CD14-positive monocyte (primary cell): ENCODE data around the gene ERFL. TPM values are rescaled to one million over a fixed set of nuclear protein-coding genes. Genes with fewer than 3 reads are reported as not detected.

Experiments
- DNase-seq, 3 donors: peaks; one replicate each; pipeline ENCODE4 v3.0.0-alpha.2; 2011 to 2022
- H2AFZ ChIP-seq: 2 replicates; pipeline ENCODE4 v1.6.0; 2012; ENCODE audit warnings: mild to moderate bottlenecking, low read depth, low read length, inconsistent platforms; ENCODE audit not compliant: insufficient read depth, poor library complexity, severe bottlenecking
- H3K27ac ChIP-seq, 2 donors: 1 replicate in 1 of 2; 2 replicates in 1 of 2; pipeline ENCODE4 v1.5.1; 2012 to 2013; ENCODE audit warnings: low read length in 2 of 2, control low read depth in 1 of 2, inconsistent platforms in 1 of 2, low read depth in 1 of 2, mild to moderate bottlenecking in 1 of 2
- H3K27me3 ChIP-seq, 2 donors: one replicate each; pipeline versions ENCODE4 v1.6.0 to v1.6.1; 2011 to 2013; ENCODE audit warnings: low read length in 2 of 2; ENCODE audit not compliant: control insufficient read depth in 2 of 2, insufficient read depth in 2 of 2
- H3K36me3 ChIP-seq, 2 donors: replicated peaks in 1 of 2; 1 replicate in 1 of 2; 2 replicates in 1 of 2; pipeline versions ENCODE4 v1.5.1 to v1.6.1; 2012 to 2013; ENCODE audit warnings: low read length in 2 of 2, control low read depth in 1 of 2, inconsistent platforms in 1 of 2, mild to moderate bottlenecking in 1 of 2; ENCODE audit not compliant: insufficient read depth in 2 of 2, control insufficient read depth in 1 of 2
- H3K4me1 ChIP-seq, 2 donors: 1 replicate in 1 of 2; 2 replicates in 1 of 2; pipeline versions ENCODE4 v1.5.1 to v1.6.1; 2012 to 2013; ENCODE audit warnings: low read length in 2 of 2, control low read depth in 1 of 2, inconsistent platforms in 1 of 2, mild to moderate bottlenecking in 1 of 2, moderate library complexity in 1 of 2; ENCODE audit not compliant: insufficient read depth in 2 of 2, control insufficient read depth in 1 of 2
- H3K4me2 ChIP-seq: replicated peaks from 2 replicates; pipeline ENCODE3; 2012; ENCODE audit warnings: low read length, moderate library complexity, mild to moderate bottlenecking; ENCODE audit not compliant: poor library complexity, severe bottlenecking; ENCODE audit errors: extremely low read depth
- H3K4me3 ChIP-seq, 3 experiments: fragments of 200-600 bp in 1 of 3; sonication (generic) in 1 of 3; replicated peaks in 1 of 3; 1 replicate in 2 of 3; 2 replicates in 1 of 3; pipeline ENCODE4 v1.5.1; 2011 to 2013; ENCODE audit warnings: low read length in 3 of 3, mild to moderate bottlenecking in 3 of 3, control low read depth in 2 of 3, low read depth in 2 of 3, inconsistent platforms in 1 of 3, moderate library complexity in 1 of 3
- H3K79me2 ChIP-seq: 2 replicates; pipeline ENCODE4 v1.6.0; 2012; ENCODE audit warnings: mild to moderate bottlenecking, control low read depth, inconsistent platforms, low read length, moderate library complexity; ENCODE audit not compliant: insufficient read depth
- H3K9ac ChIP-seq: 2 replicates; pipeline ENCODE4 v1.6.0; 2017; ENCODE audit warnings: low read length, mild to moderate bottlenecking; ENCODE audit not compliant: insufficient read depth, poor library complexity, severe bottlenecking
- H3K9me3 ChIP-seq, 2 donors: replicated peaks in 1 of 2; 1 replicate in 1 of 2; 2 replicates in 1 of 2; pipeline versions ENCODE4 v1.5.1 to v1.6.1; 2012 to 2013; ENCODE audit warnings: low read length in 2 of 2, control low read depth in 1 of 2; ENCODE audit not compliant: control insufficient read depth in 1 of 2, insufficient read depth in 1 of 2
- H4K20me1 ChIP-seq: 2 replicates; pipeline ENCODE4 v1.6.0; 2012; ENCODE audit warnings: mild to moderate bottlenecking, low read length, control low read depth, moderate library complexity; ENCODE audit not compliant: insufficient read depth
- H3K27ac Mint-ChIP-seq, 7 donors: one replicate each; pipeline ENCODE4 v1.8.0; 2020; ENCODE audit warnings: mild to moderate bottlenecking in 7 of 7, mixed read lengths in 7 of 7, moderate library complexity in 6 of 7, inconsistent platforms in 2 of 7
- H3K27me3 Mint-ChIP-seq, 3 donors: one replicate each; pipeline ENCODE4 v1.8.0; 2021 to 2022; ENCODE audit warnings: low read depth in 3 of 3, mild to moderate bottlenecking in 3 of 3, mixed read lengths in 3 of 3, moderate library complexity in 3 of 3, inconsistent platforms in 1 of 3
- H3K36me3 Mint-ChIP-seq, 2 donors: one replicate each; pipeline ENCODE4 v1.8.0; 2020; ENCODE audit warnings: mixed read lengths in 2 of 2, inconsistent platforms in 1 of 2, mild to moderate bottlenecking in 1 of 2
- H3K4me1 Mint-ChIP-seq: one replicate; pipeline ENCODE4 v1.8.0; 2020; ENCODE audit warnings: mild to moderate bottlenecking, mixed read lengths
- H3K4me3 Mint-ChIP-seq, 2 donors: one replicate each; pipeline ENCODE4 v1.8.0; 2020; ENCODE audit warnings: mild to moderate bottlenecking in 2 of 2, mixed read lengths in 2 of 2, moderate library complexity in 1 of 2
- H3K9me3 Mint-ChIP-seq, 7 donors: one replicate each; pipeline ENCODE4 v1.8.0; 2020 to 2022; ENCODE audit warnings: mixed read lengths in 7 of 7, mild to moderate bottlenecking in 6 of 7, moderate library complexity in 6 of 7, inconsistent platforms in 2 of 7
- CTCF ChIP-seq: fragments of 200-600 bp; IDR thresholded peaks from one replicate; pipeline ENCODE4 v1.8.0; 2022; ENCODE audit warnings: antibody characterized with exemption, mild to moderate bottlenecking
- WGBS: methylation state at CpG from one replicate; pipeline ENCODE4 v1.1.5; 2013; ENCODE audit warnings: missing lambda C conversion rate; ENCODE audit not compliant: insufficient coverage; 5-methylcytosine and 5-hydroxymethylcytosine counted together
- intact Hi-C, 2 donors: fragments of 100-400 bp; cut with micrococcal nuclease; formaldehyde crosslinking; loops; one replicate each; pipeline versions ENCODE4 v1.15.0 to v1.15.1; 2023
- polyA plus RNA-seq, 3 donors: library from polyadenylated mRNA; depleted of rRNA in 1 of 3; unstranded in 2 of 3; stranded (reverse) in 1 of 3; fragments of 300-500 nt in 2 of 3; fragments of >200 nt in 1 of 3; fragmentation: Illumina TruSeq in 2 of 3; gene quantifications; 1 replicate in 2 of 3; 2 replicates in 1 of 3; pipeline ENCODE4 v1.2.3, GENCODE V29; 2012 to 2021

The ERFL gene
- polyA plus RNA-seq, 3 donors: not detected

- no peak overlapping the region for H3K9ac ChIP-seq
- H3K9me3 ChIP-seq: peaks cover 0 to 1% of the 10 kb centered on the region in 2 donors
- no peak overlapping the region for H3K4me2 ChIP-seq
- intact Hi-C loops: no loop called here
- peaks cover 3 to 13% of the 10 kb centered on the region in 2 donors for H3K27me3 ChIP-seq
- H4K20me1 ChIP-seq: peaks cover 98% of the 10 kb centered on the region
- Mint-ChIP-seq H3K9me3 (peaks cover 0 to 4% (median 0%) of the 10 kb centered on the region in 7 donors), H3K27me3 (peaks cover 4 to 23% (median 22%) of the 10 kb centered on the region in 3 donors), H3K27ac (peak overlapping the region in 1 of 7 donors; percentile 37), H3K4me3 (no peak overlapping the region), H3K36me3 (peaks cover 56% of the 10 kb centered on the region in 2 donors), H3K4me1 (peaks cover 17% of the 10 kb centered on the region)
- no peaks in the 10 kb centered on the region for H3K4me1 ChIP-seq
- H3K4me3 ChIP-seq: no peak overlapping the region
- H3K36me3 ChIP-seq: peaks cover 55 to 58% of the 10 kb centered on the region in 2 donors
- no peak for DNase-seq
- 92% methylated on average over 6 of the region's 21 CpGs for WGBS
- H2AFZ ChIP-seq: no peak overlapping the region
- no peak overlapping the region for H3K27ac ChIP-seq
- no peak for TF ChIP-seq CTCF
- no peaks in the 10 kb centered on the region for H3K79me2 ChIP-seq
Observed at GRCh38 chr19:41906916-41907680, 21.2 kb downstream of the ERFL start.

DNA sequence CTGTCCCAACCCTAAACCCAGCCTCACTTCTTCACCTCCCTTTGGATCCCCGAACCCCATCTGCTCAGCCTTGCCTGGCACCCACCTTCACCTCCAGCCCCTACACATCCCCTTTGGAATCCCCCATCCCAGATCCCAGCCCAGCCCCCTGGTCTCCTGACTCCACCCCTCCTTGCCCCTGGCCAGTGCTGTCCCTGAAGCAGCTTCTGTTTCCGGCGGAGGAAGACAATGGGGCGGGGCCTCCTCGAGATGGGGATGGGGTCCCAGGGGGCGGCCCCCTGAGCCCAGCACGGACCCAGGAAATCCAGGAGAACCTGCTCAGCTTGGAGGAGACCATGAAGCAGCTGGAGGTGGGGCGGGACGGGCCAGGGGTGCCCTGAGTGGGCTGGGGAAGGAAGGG is 22.0 kb downstream of the ERFL start:
- H3K4me1 Mint-ChIP-seq: peaks cover 12% of the 10 kb centered on the region
- no peak for DNase-seq
- WGBS: 60% methylated on average over 2 of the region's 9 CpGs
- peaks cover 63 to 67% of the 10 kb centered on the region in 2 donors for H3K36me3 ChIP-seq
- no peak overlapping the region for H3K4me3 Mint-ChIP-seq
- H3K4me1 ChIP-seq: no peaks in the 10 kb centered on the region
- H3K27me3 ChIP-seq: peaks cover 2 to 5% of the 10 kb centered on the region in 2 donors
- H4K20me1 ChIP-seq: peaks cover 98% of the 10 kb centered on the region
- no peak overlapping the region for H3K9ac ChIP-seq
- peaks cover 4 to 16% (median 15%) of the 10 kb centered on the region in 3 donors for H3K27me3 Mint-ChIP-seq
- H3K4me3 ChIP-seq: no peak overlapping the region
- intact Hi-C loops: no loop called here
- peaks cover 0 to 2% (median 0%) of the 10 kb centered on the region in 7 donors for H3K9me3 Mint-ChIP-seq
- no peak overlapping the region for H3K27ac Mint-ChIP-seq
- no peak overlapping the region for H3K4me2 ChIP-seq
- no peak overlapping the region for H2AFZ ChIP-seq
- H3K27ac ChIP-seq: no peak overlapping the region
- H3K79me2 ChIP-seq: peaks cover 4% of the 10 kb centered on the region
- TF ChIP-seq CTCF: no peak
- H3K9me3 ChIP-seq: no peaks in the 10 kb centered on the region
- H3K36me3 Mint-ChIP-seq: peaks cover 63 to 65% of the 10 kb centered on the region in 2 donors
